ENCODE results near the gene PTPN5.

The PTPN5 gene

DNA sequence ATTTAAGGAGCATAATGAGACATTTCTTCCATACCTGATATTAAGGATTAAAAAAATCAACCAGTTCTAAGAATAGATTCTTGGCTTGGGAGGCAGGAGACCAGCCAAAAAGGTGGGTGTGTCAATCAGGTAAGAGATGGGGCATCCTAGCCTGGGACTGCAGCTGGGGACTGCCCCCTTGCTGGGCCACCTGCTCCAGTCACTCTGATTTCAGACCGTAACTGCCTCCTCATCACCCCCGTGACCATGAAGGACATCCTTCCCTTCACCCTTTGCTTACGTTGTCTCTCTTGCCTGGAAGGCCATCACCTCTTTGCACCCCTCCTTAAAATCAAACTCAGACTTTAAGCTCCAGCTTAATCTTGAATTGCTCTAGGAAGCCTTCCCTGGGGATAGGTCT lies 17.9 kb downstream of the PTPN5 start:
- no peak overlapping the region for H3K4me2 ChIP-seq (ENCODE audit: low read depth, low read length)
- H3K4me1 ChIP-seq (ENCODE audit: low read length) = peaks cover 21% of the 10 kb centered on the region
- H3F3A ChIP-seq (ENCODE audit: insufficient read depth, low read length) = peaks cover 8% of the 10 kb centered on the region
- H3K79me2 ChIP-seq (ENCODE audit: low read length) = no peaks in the 10 kb centered on the region
- H4K20me1 ChIP-seq (ENCODE audit: insufficient read depth, low read length) = no peaks in the 10 kb centered on the region
- H3K9me2 ChIP-seq (replicated peaks; ENCODE audit: insufficient read depth, low read length) = no peaks in the 10 kb centered on the region
- H3K4me3 ChIP-seq (ENCODE audit: low read length) = no peak overlapping the region
- H3K36me3 ChIP-seq (replicated peaks; ENCODE audit: insufficient read depth, low read length) = no peaks in the 10 kb centered on the region
- DNase-seq = no peak
- no peaks in the 10 kb centered on the region for H3K27me3 ChIP-seq (replicated peaks; ENCODE audit: insufficient read depth, low read length)
- no peak overlapping the region for H3K27ac ChIP-seq (ENCODE audit: low read length)
- no peak overlapping the region for H2AFZ ChIP-seq (ENCODE audit: low read length)
- TF ChIP-seq EZH2 (optimal IDR thresholded peaks at IDR 0.05; ENCODE audit: low read depth, low read length) = no peak
- no peak overlapping the region for H3K9ac ChIP-seq (ENCODE audit: low read length)
- no peaks in the 10 kb centered on the region for H3K9me3 ChIP-seq (replicated peaks; ENCODE audit: insufficient read depth, low read length)

DNA sequence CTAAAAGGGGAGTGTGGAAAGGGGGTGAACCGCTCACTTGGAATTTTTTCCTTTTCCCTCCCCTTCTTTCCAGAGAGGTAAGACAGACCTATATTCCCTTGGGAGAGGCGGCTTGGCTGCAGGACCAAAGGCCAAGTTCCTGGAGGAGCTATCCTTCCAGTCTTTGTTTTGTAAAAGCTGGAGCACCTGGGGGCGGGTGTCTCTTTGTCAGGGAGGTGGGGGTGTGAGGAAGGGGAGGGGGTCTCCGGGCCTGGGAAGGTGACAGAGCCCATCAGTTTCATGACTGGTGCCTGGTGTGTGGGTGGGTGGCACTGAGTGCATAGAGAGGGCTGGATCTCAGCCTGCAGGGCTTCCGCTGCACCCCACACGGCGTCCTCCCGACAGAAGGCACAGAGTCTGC lies 18.5 kb downstream of the PTPN5 start:
- H2AFZ ChIP-seq (ENCODE audit: low read length) = no peak overlapping the region
- H3K36me3 ChIP-seq (replicated peaks; ENCODE audit: insufficient read depth, low read length) = no peaks in the 10 kb centered on the region
- H4K20me1 ChIP-seq (ENCODE audit: insufficient read depth, low read length) = no peaks in the 10 kb centered on the region
- no peak for DNase-seq
- H3K4me1 ChIP-seq (ENCODE audit: low read length) = peaks cover 26% of the 10 kb centered on the region
- peaks cover 14% of the 10 kb centered on the region for H3F3A ChIP-seq (ENCODE audit: insufficient read depth, low read length)
- TF ChIP-seq EZH2 (optimal IDR thresholded peaks at IDR 0.05; ENCODE audit: low read depth, low read length) (no peak), CTCF (IDR thresholded peaks at IDR 0.05; ENCODE audit: low read length) (no peak), EZH2phosphoT487 (IDR thresholded peaks at IDR 0.05; ENCODE audit: low read length) (no peak)
- no peak overlapping the region for H3K27ac ChIP-seq (ENCODE audit: low read length)
- no peak overlapping the region for H3K9ac ChIP-seq (ENCODE audit: low read length)
- no peaks in the 10 kb centered on the region for H3K27me3 ChIP-seq (replicated peaks; ENCODE audit: insufficient read depth, low read length)
- no peaks in the 10 kb centered on the region for H3K79me2 ChIP-seq (ENCODE audit: low read length)
- H3K9me2 ChIP-seq (replicated peaks; ENCODE audit: insufficient read depth, low read length) = no peaks in the 10 kb centered on the region
- no peak overlapping the region for H3K4me3 ChIP-seq (ENCODE audit: low read length)
- no peak overlapping the region for H3K4me2 ChIP-seq (ENCODE audit: low read depth, low read length)
- no peaks in the 10 kb centered on the region for H3K9me3 ChIP-seq (replicated peaks; ENCODE audit: insufficient read depth, low read length)

GRCh38 chr11:18772211-18772610 lies 19.4 kb downstream of the PTPN5 start:
- H3F3A ChIP-seq (ENCODE audit: insufficient read depth, low read length) = peaks cover 15% of the 10 kb centered on the region
- peaks cover 34% of the 10 kb centered on the region for H3K4me1 ChIP-seq (ENCODE audit: low read length)
- H3K9me2 ChIP-seq (replicated peaks; ENCODE audit: insufficient read depth, low read length) = no peaks in the 10 kb centered on the region
- no peak overlapping the region for H3K4me2 ChIP-seq (ENCODE audit: low read depth, low read length)
- H3K9me3 ChIP-seq (replicated peaks; ENCODE audit: insufficient read depth, low read length) = no peaks in the 10 kb centered on the region
- no peaks in the 10 kb centered on the region for H3K27me3 ChIP-seq (replicated peaks; ENCODE audit: insufficient read depth, low read length)
- H3K36me3 ChIP-seq (replicated peaks; ENCODE audit: insufficient read depth, low read length) = no peaks in the 10 kb centered on the region
- no peak for TF ChIP-seq EZH2phosphoT487 (IDR thresholded peaks at IDR 0.05; ENCODE audit: low read length)
- no peak for TF ChIP-seq EZH2 (optimal IDR thresholded peaks at IDR 0.05; ENCODE audit: low read depth, low read length)
- no peak for TF ChIP-seq CTCF (IDR thresholded peaks at IDR 0.05; ENCODE audit: low read length)
- H3K4me3 ChIP-seq (ENCODE audit: low read length) = no peak overlapping the region
- H3K9ac ChIP-seq (ENCODE audit: low read length) = no peak overlapping the region
- no peak for DNase-seq
- no peak overlapping the region for H2AFZ ChIP-seq (ENCODE audit: low read length)
- no peaks in the 10 kb centered on the region for H4K20me1 ChIP-seq (ENCODE audit: insufficient read depth, low read length)
- no peaks in the 10 kb centered on the region for H3K79me2 ChIP-seq (ENCODE audit: low read length)
- no peak overlapping the region for H3K27ac ChIP-seq (ENCODE audit: low read length)

DNA sequence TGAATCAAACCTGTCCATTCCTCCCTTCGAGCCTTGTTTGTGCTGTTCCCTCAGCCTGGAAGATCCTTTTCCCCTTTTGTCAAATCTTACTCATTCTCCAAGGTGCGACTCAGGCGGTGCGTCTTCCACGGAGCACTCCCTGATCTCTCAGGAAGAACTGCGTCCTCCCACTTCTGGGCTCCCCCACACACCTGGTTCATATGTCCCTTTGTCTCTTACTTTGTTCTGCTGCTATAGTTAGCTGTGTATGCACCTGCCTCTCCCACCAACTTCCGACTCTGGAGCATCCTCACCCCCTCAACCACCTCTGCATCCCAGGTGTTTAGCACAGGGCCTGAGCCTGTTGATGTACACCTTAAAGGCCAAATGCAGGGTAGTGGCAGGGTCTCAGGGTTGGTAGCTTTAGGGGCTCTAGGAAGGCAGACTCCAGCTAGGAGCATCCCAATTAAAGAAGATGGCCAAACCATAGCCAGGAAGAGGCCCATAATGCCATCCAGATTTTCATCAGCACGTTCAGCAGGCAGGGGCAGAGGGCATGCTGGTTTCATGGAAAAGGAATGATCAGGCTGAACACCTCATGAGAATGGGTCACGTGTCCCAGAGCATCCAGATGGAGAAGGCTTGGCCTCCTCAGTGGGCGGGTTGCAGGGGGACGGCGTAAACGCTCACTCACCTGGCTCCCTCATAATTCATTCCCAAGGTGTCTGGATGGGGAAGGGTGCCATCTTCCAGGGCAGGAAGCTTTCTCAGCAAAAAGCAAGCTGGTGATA lies 20.1 kb downstream of the PTPN5 start:
- no peak for DNase-seq
- Histone ChIP-seq H3K79me2 (ENCODE audit: low read length) (no peaks in the 10 kb centered on the region), H3K4me2 (ENCODE audit: low read depth, low read length) (no peak overlapping the region), H3K9ac (ENCODE audit: low read length) (no peak overlapping the region), H3F3A (ENCODE audit: insufficient read depth, low read length) (peaks cover 15% of the 10 kb centered on the region), H3K27me3 (replicated peaks; ENCODE audit: insufficient read depth, low read length) (no peaks in the 10 kb centered on the region), H3K36me3 (replicated peaks; ENCODE audit: insufficient read depth, low read length) (no peaks in the 10 kb centered on the region), H4K20me1 (ENCODE audit: insufficient read depth, low read length) (no peaks in the 10 kb centered on the region), H3K9me3 (replicated peaks; ENCODE audit: insufficient read depth, low read length) (no peaks in the 10 kb centered on the region), H3K27ac (ENCODE audit: low read length) (no peak overlapping the region), H3K4me1 (ENCODE audit: low read length) (peaks cover 34% of the 10 kb centered on the region), H3K9me2 (replicated peaks; ENCODE audit: insufficient read depth, low read length) (no peaks in the 10 kb centered on the region), H2AFZ (ENCODE audit: low read length) (no peak overlapping the region), H3K4me3 (ENCODE audit: low read length) (no peak overlapping the region)
- no peak for TF ChIP-seq EZH2 (optimal IDR thresholded peaks at IDR 0.05; ENCODE audit: low read depth, low read length)
- no peak for TF ChIP-seq EZH2phosphoT487 (IDR thresholded peaks at IDR 0.05; ENCODE audit: low read length)
- no peak for TF ChIP-seq CTCF (IDR thresholded peaks at IDR 0.05; ENCODE audit: low read length)
